GM19023 (cell line): ENCODE results near the gene DKC1.
"Not testable (repeated sequence)": the region's sequence is repeated elsewhere in the genome, so short reads cannot be mapped to it uniquely, and the experiment has no call there.

ENCODE experiments used
- ATAC-seq: cut with Tn5 transposase; IDR thresholded peaks from one replicate; pipeline ENCODE4 v1.9.1; 2021; ENCODE audit warnings: mild to moderate bottlenecking, moderate library complexity; ENCODE audit not compliant: unreplicated experiment

Gene DKC1

DNA sequence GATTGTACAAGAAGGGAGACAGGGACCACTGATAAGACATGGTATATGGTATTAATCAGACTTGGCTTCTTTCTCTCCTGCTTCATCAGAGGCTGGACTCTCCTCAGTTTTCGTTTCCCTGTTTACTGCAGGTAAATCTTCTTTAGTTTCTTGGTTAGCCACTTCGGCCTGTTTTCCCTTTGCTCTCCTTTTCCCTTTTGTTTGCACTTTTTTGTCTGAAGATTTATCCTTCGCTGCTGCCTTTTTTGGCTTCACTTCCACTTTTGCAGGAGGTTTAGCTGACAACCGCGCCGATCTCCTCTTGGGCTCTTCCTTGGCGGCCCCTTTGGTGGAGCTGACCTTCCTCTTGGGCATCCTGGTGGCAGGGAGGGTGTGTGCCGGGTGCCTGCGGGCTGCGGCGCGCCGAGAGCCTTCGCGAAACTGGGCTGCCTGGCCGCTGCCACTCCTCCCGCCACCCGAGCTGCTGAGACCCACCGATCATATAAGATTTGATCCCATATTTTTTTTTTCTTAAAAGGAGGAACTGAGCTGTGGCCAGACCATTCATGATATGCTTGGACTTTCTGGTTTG, 54.5 kb downstream of the DKC1 start:
- ATAC-seq = not testable (repeated sequence)

DNA sequence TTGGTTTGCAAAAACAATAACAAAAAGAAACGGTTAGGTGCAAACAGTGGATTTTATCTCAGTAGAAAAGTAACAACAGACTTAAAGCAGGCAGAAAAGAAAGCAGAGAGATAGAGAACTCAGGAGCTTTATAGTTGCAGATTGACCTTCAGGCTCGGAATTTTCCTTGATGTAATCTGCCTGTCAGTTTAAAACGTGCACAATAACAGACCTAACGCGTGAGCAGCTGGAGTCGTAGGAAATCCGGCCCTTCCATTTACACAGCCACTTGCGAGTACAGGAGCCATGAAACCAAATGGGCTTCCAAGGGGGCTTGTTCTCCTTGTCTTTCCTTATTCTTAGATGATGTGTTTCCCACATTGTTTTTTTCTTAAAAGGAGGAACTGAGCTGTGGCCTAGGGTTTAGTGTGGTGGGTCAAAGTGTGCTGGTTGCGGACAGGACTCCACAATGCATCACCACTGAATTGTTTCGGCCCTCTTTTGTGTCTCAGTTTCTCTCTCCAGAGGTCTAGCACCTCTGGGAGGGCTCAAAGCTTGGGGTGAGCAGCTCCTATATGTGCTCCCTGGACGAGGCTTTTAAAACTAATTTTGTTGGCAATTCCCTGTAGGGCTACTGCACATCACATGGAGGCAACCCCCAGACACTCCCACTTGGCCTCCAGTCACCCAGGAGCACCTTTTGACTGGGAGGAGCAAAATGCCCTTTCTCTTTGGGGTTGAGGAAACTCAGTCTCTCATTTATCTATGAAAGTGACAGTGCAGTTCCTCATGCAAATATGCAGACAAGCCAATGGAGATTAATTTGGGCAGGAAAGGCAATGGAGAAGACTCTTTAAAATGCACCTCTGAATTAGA, 56.5 kb downstream of the DKC1 start:
- no peak for ATAC-seq

DNA sequence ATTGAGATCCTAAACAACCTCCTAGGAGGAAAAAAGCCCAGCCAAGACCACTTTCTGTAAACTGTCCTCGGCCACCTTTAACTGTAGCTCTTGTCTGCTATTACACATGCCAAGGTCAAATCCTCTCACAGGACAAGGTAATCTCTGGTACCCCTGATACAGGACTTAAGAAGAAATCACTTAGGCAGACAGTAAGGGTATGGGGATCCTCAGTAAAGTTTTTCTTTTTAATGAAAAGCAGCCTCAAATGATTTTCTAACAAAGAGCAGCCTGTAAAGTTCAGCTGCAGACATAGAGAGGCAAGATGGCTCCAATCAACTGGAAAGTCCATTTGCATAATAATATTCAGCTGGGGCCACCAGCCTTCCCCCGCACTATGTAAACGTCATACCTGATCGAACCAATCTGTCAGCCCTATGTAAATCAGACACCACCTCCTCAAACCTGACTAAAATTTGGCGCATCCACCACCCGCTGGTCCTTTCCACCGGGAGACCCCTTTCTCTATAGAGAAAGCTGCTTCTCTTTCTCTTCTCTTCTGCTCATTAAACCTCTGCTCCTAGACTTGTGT, 57.2 kb downstream of the DKC1 start:
- ATAC-seq = no peak

DNA sequence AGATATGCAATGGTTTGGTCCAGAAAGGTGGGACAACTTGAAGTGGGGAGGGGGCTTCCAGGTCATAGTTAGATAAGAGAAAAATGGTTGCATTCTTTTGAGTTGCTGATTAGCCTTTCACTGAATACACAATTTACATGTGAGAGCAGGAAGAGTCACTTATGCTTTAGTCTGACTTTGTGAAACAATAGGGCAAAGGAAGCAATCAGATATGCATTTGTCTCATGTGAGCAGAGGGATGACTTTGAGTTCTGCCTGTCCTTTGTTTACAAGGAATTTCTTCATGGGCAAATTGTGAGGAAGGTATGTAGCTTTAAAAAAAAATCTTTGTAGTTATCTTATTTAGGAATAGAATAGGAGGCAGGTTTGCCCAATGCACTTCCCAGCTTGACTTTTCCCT, 58.9 kb downstream of the DKC1 start:
- ATAC-seq = no peak

DNA sequence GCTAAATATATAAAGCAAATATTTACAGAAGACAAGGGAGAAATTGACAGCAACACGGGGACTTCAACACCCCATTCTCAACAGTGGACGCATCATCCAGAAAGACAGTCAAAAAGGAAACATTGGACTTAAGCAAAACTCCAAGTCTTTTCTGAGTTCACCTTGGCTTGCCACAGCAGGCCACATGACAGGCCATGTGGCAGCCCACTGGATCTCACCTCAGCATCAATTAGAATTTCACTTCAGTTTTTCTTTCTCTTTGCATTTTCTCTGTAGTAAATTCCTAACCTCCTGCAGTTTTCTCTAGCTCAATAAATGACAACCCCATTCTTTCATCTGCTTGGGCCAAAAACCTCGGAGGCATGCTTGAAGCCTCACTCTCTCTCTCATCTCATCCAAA, 59.4 kb downstream of the DKC1 start:
- no peak for ATAC-seq

DNA sequence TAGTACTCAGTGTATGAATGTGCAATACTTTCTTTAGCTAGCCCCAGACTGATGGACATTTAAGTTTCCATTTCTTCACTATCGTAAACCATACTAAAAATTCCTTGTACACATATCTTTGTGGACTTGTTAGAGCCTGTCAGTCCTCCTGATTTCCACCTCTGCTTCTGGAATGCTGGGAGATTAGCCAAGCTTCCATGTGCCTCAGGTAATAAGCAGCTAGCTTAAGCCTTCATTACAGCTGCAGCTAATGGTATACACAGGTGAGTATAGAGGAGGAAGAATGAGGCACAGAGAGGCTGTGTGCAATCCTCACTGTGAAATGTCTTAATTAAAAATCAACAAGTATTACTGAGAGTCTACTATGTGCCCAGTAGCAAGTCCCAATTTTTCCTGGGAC, 62.0 kb downstream of the DKC1 start:
- ATAC-seq = no peak

DNA sequence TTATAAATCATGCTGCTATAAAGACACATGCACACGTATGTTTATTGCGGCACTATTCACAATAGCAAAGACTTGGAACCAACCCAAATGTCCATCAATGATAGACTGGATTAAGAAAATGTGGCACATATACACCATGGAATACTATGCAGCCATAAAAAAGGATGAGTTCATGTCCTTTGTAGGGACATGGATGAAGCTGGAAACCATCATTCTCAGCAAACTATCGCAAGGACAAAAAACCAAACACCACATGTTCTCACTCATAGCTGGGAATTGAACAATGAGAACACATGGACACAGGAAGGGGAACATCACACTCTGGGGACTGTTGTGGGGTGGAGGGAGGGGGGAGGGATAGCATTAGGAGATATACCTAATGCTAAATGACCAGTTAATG, 62.9 kb downstream of the DKC1 start:
- ATAC-seq = not testable (repeated sequence)
